Liver (tissue), 9 donors: ENCODE data around the gene BDKRB1. TPM values are rescaled to one million over a fixed set of nuclear protein-coding genes. Genes with fewer than 3 reads are reported as not detected.

Experiments used
- DNase-seq: peaks from one replicate; pipeline ENCODE4 v3.0.0-alpha.2; 2017; ENCODE audit warnings: low spot score
- H3K27ac ChIP-seq, 2 donors: one replicate each; pipeline ENCODE4 v1.7.0; 2013; ENCODE audit warnings: inconsistent platforms in 2 of 2, low read length in 2 of 2, control low read depth in 1 of 2, low read depth in 1 of 2, mild to moderate bottlenecking in 1 of 2
- H3K27me3 ChIP-seq, 4 donors: one replicate each; pipeline versions ENCODE4 v1.6.1 to v1.7.0; 2013; ENCODE audit warnings: low read length in 3 of 4, inconsistent platforms in 1 of 4, mild to moderate bottlenecking in 1 of 4, moderate library complexity in 1 of 4; ENCODE audit not compliant: control insufficient read depth in 4 of 4, insufficient read depth in 4 of 4
- H3K36me3 ChIP-seq, 4 donors: one replicate each; pipeline versions ENCODE4 v1.6.1 to v1.7.0; 2013; ENCODE audit warnings: low read length in 3 of 4, mild to moderate bottlenecking in 3 of 4, low read depth in 1 of 4, moderate library complexity in 1 of 4; ENCODE audit not compliant: control insufficient read depth in 4 of 4, insufficient read depth in 3 of 4
- H3K4me1 ChIP-seq, 4 donors: one replicate each; pipeline versions ENCODE4 v1.6.1 to v1.7.0; 2013; ENCODE audit warnings: low read length in 3 of 4, mild to moderate bottlenecking in 3 of 4, moderate library complexity in 1 of 4; ENCODE audit not compliant: control insufficient read depth in 4 of 4, insufficient read depth in 4 of 4
- H3K4me3 ChIP-seq, 3 donors: one replicate each; pipeline versions ENCODE4 v1.6.1 to v1.7.0; 2013; ENCODE audit warnings: low read length in 3 of 3, control low read depth in 1 of 3, low read depth in 1 of 3, mild to moderate bottlenecking in 1 of 3
- H3K9ac ChIP-seq, 2 donors: one replicate each; pipeline ENCODE4 v1.7.0; 2013; ENCODE audit warnings: low read length in 2 of 2, mild to moderate bottlenecking in 2 of 2, moderate library complexity in 2 of 2, control low read depth in 1 of 2, low read depth in 1 of 2
- H3K9me3 ChIP-seq, 4 donors: one replicate each; pipeline versions ENCODE4 v1.6.1 to v1.7.0; 2013; ENCODE audit warnings: low read length in 3 of 4; ENCODE audit not compliant: control insufficient read depth in 4 of 4
- EGR1 ChIP-seq, 2 donors: IDR thresholded peaks; 2 replicates each; pipeline ENCODE4 v1.6.1; 2016 to 2018; ENCODE audit warnings: antibody characterized with exemption in 2 of 2, low read depth in 2 of 2
- FOXA1 ChIP-seq: IDR thresholded peaks from 2 replicates; pipeline ENCODE4 v1.6.1; 2016; ENCODE audit warnings: antibody characterized with exemption
- FOXA2 ChIP-seq: IDR thresholded peaks from 2 replicates; pipeline ENCODE4 v1.6.1; 2016; ENCODE audit warnings: antibody characterized with exemption
- GABPA ChIP-seq, 2 donors: IDR thresholded peaks in 1 of 2; conservative IDR thresholded peaks in 1 of 2; 2 replicates each; pipeline ENCODE4 v1.6.1; 2016; ENCODE audit warnings: antibody characterized with exemption in 2 of 2, mild to moderate bottlenecking in 1 of 2, moderate library complexity in 1 of 2
- HNF4A ChIP-seq, 2 donors: conservative IDR thresholded peaks; 2 replicates each; pipeline ENCODE4 v1.6.1; 2016; ENCODE audit warnings: antibody characterized with exemption in 2 of 2, mild to moderate bottlenecking in 2 of 2
- HNF4G ChIP-seq: IDR thresholded peaks from 2 replicates; pipeline ENCODE4 v1.6.1; 2016; ENCODE audit warnings: antibody characterized with exemption
- JUND ChIP-seq, 2 donors: IDR thresholded peaks; 2 replicates each; pipeline ENCODE4 v1.6.1; 2016; ENCODE audit warnings: antibody characterized with exemption in 2 of 2
- NR2F2 ChIP-seq: IDR thresholded peaks from 2 replicates; pipeline ENCODE4 v1.6.1; 2016; ENCODE audit warnings: antibody characterized with exemption
- RAD21 ChIP-seq, 2 donors: IDR thresholded peaks; 2 replicates each; pipeline ENCODE4 v1.6.1; 2016; ENCODE audit warnings: antibody characterized with exemption in 2 of 2, mild to moderate bottlenecking in 2 of 2
- RXRA ChIP-seq, 2 donors: IDR thresholded peaks; 2 replicates each; pipeline ENCODE4 v1.6.1; 2017 to 2018; ENCODE audit warnings: antibody characterized with exemption in 2 of 2, mild to moderate bottlenecking in 1 of 2
- SP1 ChIP-seq: IDR thresholded peaks from 2 replicates; pipeline ENCODE4 v1.6.1; 2018; ENCODE audit warnings: antibody characterized with exemption, mild to moderate bottlenecking
- TAF1 ChIP-seq: conservative IDR thresholded peaks from 2 replicates; pipeline ENCODE4 v1.6.1; 2016; ENCODE audit warnings: antibody characterized with exemption, mild to moderate bottlenecking
- YY1 ChIP-seq: IDR thresholded peaks from 2 replicates; pipeline ENCODE4 v1.6.1; 2016; ENCODE audit warnings: antibody characterized with exemption, mild to moderate bottlenecking
- WGBS: extraction: QIAGEN DNeasy Blood & Tissue Kit; methylation state at CpG from one replicate; pipeline ENCODE4 v1.1.7; 2013; 5-methylcytosine and 5-hydroxymethylcytosine counted together
- polyA plus RNA-seq, 2 donors: library from polyadenylated mRNA; stranded (reverse) in 1 of 2; unstranded in 1 of 2; fragments of 200-250 nt in 1 of 2; fragments of >200 nt in 1 of 2; fragmentation: Nextera tagmentation in 1 of 2; extraction: Ambion mirVana in 1 of 2; gene quantifications; one replicate each; pipeline versions ENCODE4 v1.2.1 to v1.2.3, GENCODE V29; 2013 to 2015
- total RNA-seq, 2 donors: library from RNA; depleted of rRNA; stranded (reverse); fragments of >200 nt; gene quantifications; one replicate each; pipeline ENCODE4 v1.2.3, GENCODE V29; 2014
- TF ChIP-seq, protein P1 (sequence below): IDR thresholded peaks from 2 replicates; pipeline ENCODE4 v1.6.1; 2016; ENCODE audit warnings: antibody characterized with exemption
- TF ChIP-seq, protein P2 (sequence below): fragments of 150-350 bp; IDR thresholded peaks from 2 replicates; pipeline ENCODE4 v1.5.1; 2017; ENCODE audit warnings: improper control_type of control experiment, low read depth, low read length; ENCODE audit not compliant: missing input control
- TF ChIP-seq, protein P3 (sequence below): IDR thresholded peaks from 2 replicates; pipeline ENCODE4 v1.6.1; 2016; ENCODE audit warnings: antibody characterized with exemption, mild to moderate bottlenecking
- TF ChIP-seq, protein P4 (sequence below): IDR thresholded peaks from 2 replicates; pipeline ENCODE4 v1.6.1; 2016; ENCODE audit warnings: antibody characterized with exemption
- TF ChIP-seq, protein P5 (sequence below): IDR thresholded peaks from 2 replicates; pipeline ENCODE4 v1.6.1; 2016; ENCODE audit warnings: antibody characterized with exemption
- donor health status: healthy.
- donor health status: healthy.
- donor health status: healthy.
- donor health status: healthy.
- donor health status: healthy.

BDKRB1 gene
- total and polyA plus RNA-seq, 4 donors: not detected

DNA sequence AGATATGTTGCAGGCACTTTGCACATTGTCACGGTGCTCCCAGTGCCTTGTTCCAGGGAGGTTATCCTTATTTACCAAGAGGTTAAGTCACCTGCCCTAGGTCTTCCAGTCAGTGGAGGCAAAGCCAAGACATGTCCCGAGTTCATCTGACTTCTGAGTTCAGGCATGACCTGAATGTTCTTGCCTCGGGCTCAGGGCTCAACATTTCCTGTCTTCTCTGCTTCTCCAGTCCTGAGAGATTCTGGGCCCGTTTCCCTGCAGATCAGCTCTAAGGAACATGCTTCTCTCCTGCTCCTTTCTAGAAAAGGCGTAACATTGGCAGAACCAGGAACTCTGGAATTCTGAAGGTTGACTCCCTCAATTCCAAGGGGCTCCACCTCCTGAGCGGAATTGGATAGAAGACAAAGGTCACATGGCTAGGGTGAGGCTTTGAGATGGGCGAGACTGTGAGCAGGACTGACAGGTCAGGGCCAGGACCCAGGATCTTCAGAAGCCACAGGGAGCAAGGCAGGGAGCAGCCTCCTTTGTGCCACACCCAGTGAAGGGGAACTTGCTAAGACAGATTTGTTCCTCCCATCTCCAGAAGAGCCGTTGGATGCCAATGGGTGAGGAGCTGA, 31.4 kb upstream of the BDKRB1 start:
- H3K4me1 ChIP-seq: no peaks in the 10 kb centered on the region
- TF ChIP-seq, protein P1, sequence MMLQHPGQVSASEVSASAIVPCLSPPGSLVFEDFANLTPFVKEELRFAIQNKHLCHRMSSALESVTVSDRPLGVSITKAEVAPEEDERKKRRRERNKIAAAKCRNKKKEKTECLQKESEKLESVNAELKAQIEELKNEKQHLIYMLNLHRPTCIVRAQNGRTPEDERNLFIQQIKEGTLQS: no peak
- no peak for TF ChIP-seq FOXA2
- no peak for TF ChIP-seq SP1
- TF ChIP-seq HNF4A (conservative IDR thresholded peaks at IDR 0.05): no peak
- TF ChIP-seq TAF1: no peak
- TF ChIP-seq GABPA (IDR thresholded peaks at IDR 0.05 in 1 of 2, conservative IDR thresholded peaks at IDR 0.05 in 1 of 2): no peak
- TF ChIP-seq RAD21 (IDR thresholded peaks at IDR 0.05): no peak
- no peak for TF ChIP-seq JUND (IDR thresholded peaks at IDR 0.05)
- no peak for TF ChIP-seq NR2F2
- no peak for TF ChIP-seq FOXA1
- TF ChIP-seq, protein P2, sequence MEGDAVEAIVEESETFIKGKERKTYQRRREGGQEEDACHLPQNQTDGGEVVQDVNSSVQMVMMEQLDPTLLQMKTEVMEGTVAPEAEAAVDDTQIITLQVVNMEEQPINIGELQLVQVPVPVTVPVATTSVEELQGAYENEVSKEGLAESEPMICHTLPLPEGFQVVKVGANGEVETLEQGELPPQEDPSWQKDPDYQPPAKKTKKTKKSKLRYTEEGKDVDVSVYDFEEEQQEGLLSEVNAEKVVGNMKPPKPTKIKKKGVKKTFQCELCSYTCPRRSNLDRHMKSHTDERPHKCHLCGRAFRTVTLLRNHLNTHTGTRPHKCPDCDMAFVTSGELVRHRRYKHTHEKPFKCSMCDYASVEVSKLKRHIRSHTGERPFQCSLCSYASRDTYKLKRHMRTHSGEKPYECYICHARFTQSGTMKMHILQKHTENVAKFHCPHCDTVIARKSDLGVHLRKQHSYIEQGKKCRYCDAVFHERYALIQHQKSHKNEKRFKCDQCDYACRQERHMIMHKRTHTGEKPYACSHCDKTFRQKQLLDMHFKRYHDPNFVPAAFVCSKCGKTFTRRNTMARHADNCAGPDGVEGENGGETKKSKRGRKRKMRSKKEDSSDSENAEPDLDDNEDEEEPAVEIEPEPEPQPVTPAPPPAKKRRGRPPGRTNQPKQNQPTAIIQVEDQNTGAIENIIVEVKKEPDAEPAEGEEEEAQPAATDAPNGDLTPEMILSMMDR: no peak
- TF ChIP-seq, protein P3, sequence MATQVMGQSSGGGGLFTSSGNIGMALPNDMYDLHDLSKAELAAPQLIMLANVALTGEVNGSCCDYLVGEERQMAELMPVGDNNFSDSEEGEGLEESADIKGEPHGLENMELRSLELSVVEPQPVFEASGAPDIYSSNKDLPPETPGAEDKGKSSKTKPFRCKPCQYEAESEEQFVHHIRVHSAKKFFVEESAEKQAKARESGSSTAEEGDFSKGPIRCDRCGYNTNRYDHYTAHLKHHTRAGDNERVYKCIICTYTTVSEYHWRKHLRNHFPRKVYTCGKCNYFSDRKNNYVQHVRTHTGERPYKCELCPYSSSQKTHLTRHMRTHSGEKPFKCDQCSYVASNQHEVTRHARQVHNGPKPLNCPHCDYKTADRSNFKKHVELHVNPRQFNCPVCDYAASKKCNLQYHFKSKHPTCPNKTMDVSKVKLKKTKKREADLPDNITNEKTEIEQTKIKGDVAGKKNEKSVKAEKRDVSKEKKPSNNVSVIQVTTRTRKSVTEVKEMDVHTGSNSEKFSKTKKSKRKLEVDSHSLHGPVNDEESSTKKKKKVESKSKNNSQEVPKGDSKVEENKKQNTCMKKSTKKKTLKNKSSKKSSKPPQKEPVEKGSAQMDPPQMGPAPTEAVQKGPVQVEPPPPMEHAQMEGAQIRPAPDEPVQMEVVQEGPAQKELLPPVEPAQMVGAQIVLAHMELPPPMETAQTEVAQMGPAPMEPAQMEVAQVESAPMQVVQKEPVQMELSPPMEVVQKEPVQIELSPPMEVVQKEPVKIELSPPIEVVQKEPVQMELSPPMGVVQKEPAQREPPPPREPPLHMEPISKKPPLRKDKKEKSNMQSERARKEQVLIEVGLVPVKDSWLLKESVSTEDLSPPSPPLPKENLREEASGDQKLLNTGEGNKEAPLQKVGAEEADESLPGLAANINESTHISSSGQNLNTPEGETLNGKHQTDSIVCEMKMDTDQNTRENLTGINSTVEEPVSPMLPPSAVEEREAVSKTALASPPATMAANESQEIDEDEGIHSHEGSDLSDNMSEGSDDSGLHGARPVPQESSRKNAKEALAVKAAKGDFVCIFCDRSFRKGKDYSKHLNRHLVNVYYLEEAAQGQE: no peak
- TF ChIP-seq, protein P4, sequence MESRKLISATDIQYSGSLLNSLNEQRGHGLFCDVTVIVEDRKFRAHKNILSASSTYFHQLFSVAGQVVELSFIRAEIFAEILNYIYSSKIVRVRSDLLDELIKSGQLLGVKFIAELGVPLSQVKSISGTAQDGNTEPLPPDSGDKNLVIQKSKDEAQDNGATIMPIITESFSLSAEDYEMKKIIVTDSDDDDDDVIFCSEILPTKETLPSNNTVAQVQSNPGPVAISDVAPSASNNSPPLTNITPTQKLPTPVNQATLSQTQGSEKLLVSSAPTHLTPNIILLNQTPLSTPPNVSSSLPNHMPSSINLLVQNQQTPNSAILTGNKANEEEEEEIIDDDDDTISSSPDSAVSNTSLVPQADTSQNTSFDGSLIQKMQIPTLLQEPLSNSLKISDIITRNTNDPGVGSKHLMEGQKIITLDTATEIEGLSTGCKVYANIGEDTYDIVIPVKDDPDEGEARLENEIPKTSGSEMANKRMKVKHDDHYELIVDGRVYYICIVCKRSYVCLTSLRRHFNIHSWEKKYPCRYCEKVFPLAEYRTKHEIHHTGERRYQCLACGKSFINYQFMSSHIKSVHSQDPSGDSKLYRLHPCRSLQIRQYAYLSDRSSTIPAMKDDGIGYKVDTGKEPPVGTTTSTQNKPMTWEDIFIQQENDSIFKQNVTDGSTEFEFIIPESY: no peak
- no peak for TF ChIP-seq RXRA (IDR thresholded peaks at IDR 0.05)
- TF ChIP-seq, protein P5, sequence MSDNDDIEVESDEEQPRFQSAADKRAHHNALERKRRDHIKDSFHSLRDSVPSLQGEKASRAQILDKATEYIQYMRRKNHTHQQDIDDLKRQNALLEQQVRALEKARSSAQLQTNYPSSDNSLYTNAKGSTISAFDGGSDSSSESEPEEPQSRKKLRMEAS: no peak
- TF ChIP-seq HNF4G: no peak
- no peak for TF ChIP-seq EGR1 (IDR thresholded peaks at IDR 0.05; ENCODE audit: low read depth in 2 of 2)
- TF ChIP-seq YY1: no peak
- H3K4me3 ChIP-seq: no peak overlapping the region
- peaks cover 0 to 4% (median 1%) of the 10 kb centered on the region in 4 donors for H3K27me3 ChIP-seq
- H3K9me3 ChIP-seq: no peaks in the 10 kb centered on the region
- DNase-seq: no peak
- no peaks in the 10 kb centered on the region for H3K36me3 ChIP-seq
- H3K9ac ChIP-seq: no peak overlapping the region
- no peak overlapping the region for H3K27ac ChIP-seq
- 83% methylated on average over 8 of the region's 8 CpGs for WGBS
